Kidney (tissue), 22 donors: Measurements from ENCODE around the gene CHID1. TPM values are rescaled to one million over a fixed set of nuclear protein-coding genes. Genes with fewer than 3 reads are reported as not detected.

ENCODE experiments used
- DNase-seq, 5 donors: peaks; one replicate each; pipeline ENCODE4 v3.0.0-alpha.2; 2013 to 2020
- FAIRE-seq: peaks from 2 replicates; lab custom pipeline; 2012; peaks lifted over from hg19 to GRCh38; lab: Jason Lieb, UNC
- H3K27ac ChIP-seq, 2 donors: one replicate each; pipeline ENCODE4 v1.7.0; 2013; ENCODE audit warnings: low read depth in 2 of 2, low read length in 2 of 2, inconsistent platforms in 1 of 2
- H3K27me3 ChIP-seq: one replicate; pipeline ENCODE4 v1.7.1; 2013; ENCODE audit warnings: low read length, inconsistent platforms; ENCODE audit not compliant: control insufficient read depth, insufficient read depth
- H3K36me3 ChIP-seq, 3 donors: one replicate each; pipeline versions ENCODE4 v1.7.0 to v1.7.1; 2013; ENCODE audit warnings: low read length in 3 of 3, control low read depth in 1 of 3, inconsistent platforms in 1 of 3; ENCODE audit not compliant: insufficient read depth in 3 of 3, control insufficient read depth in 2 of 3
- H3K4me1 ChIP-seq, 3 donors: one replicate each; pipeline versions ENCODE4 v1.7.0 to v1.7.1; 2013; ENCODE audit warnings: low read length in 3 of 3, inconsistent platforms in 1 of 3, low read depth in 1 of 3; ENCODE audit not compliant: control insufficient read depth in 2 of 3, insufficient read depth in 2 of 3
- H3K4me3 ChIP-seq, 3 donors: one replicate each; pipeline versions ENCODE4 v1.7.0 to v1.8.1; 2013; ENCODE audit warnings: low read length in 3 of 3, control low read depth in 1 of 3, inconsistent platforms in 1 of 3
- H3K9ac ChIP-seq, 3 donors: one replicate each; pipeline versions ENCODE4 v1.7.0 to v1.7.1; 2013; ENCODE audit warnings: low read length in 3 of 3, control low read depth in 1 of 3, inconsistent platforms in 1 of 3
- H3K9me3 ChIP-seq, 3 donors: one replicate each; pipeline versions ENCODE4 v1.7.0 to v1.7.1; 2013; ENCODE audit warnings: low read length in 3 of 3, control low read depth in 1 of 3, inconsistent platforms in 1 of 3; ENCODE audit not compliant: control insufficient read depth in 2 of 3, insufficient read depth in 1 of 3
- intact Hi-C: fragments of 100-400 bp; cut with DNase I; formaldehyde crosslinking; loops from one replicate; pipeline ENCODE4 v1.11.1; 2022
- long read RNA-seq, 10 donors: library from polyadenylated mRNA in 1 of 10; unstranded in 1 of 10; transcript quantifications; one replicate each; pipeline ENCODE4 v2.0.0 and lab custom pipeline, GENCODE V29; 2021 to 2026
- polyA plus RNA-seq: library from polyadenylated mRNA; stranded (reverse); fragments of 350-450 nt; fragmentation: Illumina TruSeq; extraction: RNeasy Lipid Tissue Mini Kit (QIAGEN cat#74804); gene quantifications from one replicate; pipeline ENCODE4 v1.2.3, GENCODE V29; 2014; ENCODE audit warnings: low read depth, low replicate concordance; ENCODE audit not compliant: insufficient read depth
- total RNA-seq: library from RNA; stranded (reverse); fragmentation: NEBNext Ultra II Directional; extraction: Animal tissue kit (Norgen Biotek cat#: 25700); gene quantifications from one replicate; pipeline ENCODE4 v1.2.1, GENCODE V29; 2021
- TF ChIP-seq, protein P1 (sequence below): IDR thresholded peaks from 3 replicates; pipeline ENCODE4 v1.5.1; 2012; ENCODE audit warnings: mild to moderate bottlenecking, moderate library complexity, borderline replicate concordance; ENCODE audit not compliant: insufficient read depth; ENCODE audit errors: extremely low read depth
- donor health status: control.
- donor health status: control.
- donor health status: control.
- donor health status: control.
- donor health status: control.
- donor health status: DM: yes; HTN: yes; CAD: no.
- donor health status: Normal renal cell carcinoma (clear cell type).

CHID1 gene
- total RNA-seq (82.2 TPM), polyA plus RNA-seq (128 TPM)
- long read RNA-seq, donor 1, transcript CHID1-201 (13 exons, 3,374 nt), result major isoform, 7 of 18 reads
- long read RNA-seq, donor 1, partial matches to known transcripts, result 7 of 18 reads
- long read RNA-seq, donor 1, other reads (novel, unspliced or antisense), result 0 of 18 reads
- long read RNA-seq, donor 2, transcript CHID1-201 (13 exons, 3,374 nt), result major isoform, 15 of 30 reads
- long read RNA-seq, donor 2, partial matches to known transcripts, result 7 of 30 reads
- long read RNA-seq, donor 2, other reads (novel, unspliced or antisense), result 0 of 30 reads
- long read RNA-seq, donor 3, transcript CHID1-201 (13 exons, 3,374 nt), result major isoform, 15 of 46 reads
- long read RNA-seq, donor 3, partial matches to known transcripts, result 25 of 46 reads
- long read RNA-seq, donor 3, other reads (novel, unspliced or antisense), result 0 of 46 reads
- long read RNA-seq, donor 4, transcript CHID1-201 (13 exons, 3,374 nt), result major isoform, 29 of 59 reads
- long read RNA-seq, donor 4, partial matches to known transcripts, result 24 of 59 reads
- long read RNA-seq, donor 4, other reads (novel, unspliced or antisense), result 0 of 59 reads
- long read RNA-seq, donor 5, partial matches to known transcripts, result 0 of 2 reads
- long read RNA-seq, donor 5, other reads (novel, unspliced or antisense), result 0 of 2 reads
- long read RNA-seq, donor 6, transcript CHID1-202 (12 exons, 1,289 nt), result minor isoform, 5 of 43 reads
- long read RNA-seq, donor 6, transcript CHID1-201 (13 exons, 3,374 nt), result major isoform, 13 of 43 reads
- long read RNA-seq, donor 6, partial matches to known transcripts, result 21 of 43 reads
- long read RNA-seq, donor 6, other reads (novel, unspliced or antisense), result 0 of 43 reads
- long read RNA-seq, donor 7, transcript CHID1-201 (13 exons, 3,374 nt), result major isoform, 39 of 87 reads
- long read RNA-seq, donor 7, transcript CHID1-203 (14 exons, 1,477 nt), result minor isoform, 12 of 87 reads
- long read RNA-seq, donor 7, partial matches to known transcripts, result 17 of 87 reads
- long read RNA-seq, donor 7, other reads (novel, unspliced or antisense), result 16 of 87 reads
- long read RNA-seq, donor 8, transcript CHID1-201 (13 exons, 3,374 nt), result major isoform, 20 of 45 reads
- long read RNA-seq, donor 8, transcript CHID1-206 (3 exons, 553 nt), result minor isoform, 7 of 45 reads
- long read RNA-seq, donor 8, partial matches to known transcripts, result 12 of 45 reads
- long read RNA-seq, donor 8, other reads (novel, unspliced or antisense), result 0 of 45 reads
- long read RNA-seq, donor 9, transcript CHID1-201 (13 exons, 3,374 nt), result major isoform, 12 of 17 reads
- long read RNA-seq, donor 9, partial matches to known transcripts, result 0 of 17 reads
- long read RNA-seq, donor 9, other reads (novel, unspliced or antisense), result 0 of 17 reads
- long read RNA-seq, donor 10, transcript CHID1-203 (14 exons, 1,477 nt), result minor isoform, 5 of 56 reads
- long read RNA-seq, donor 10, transcript CHID1-201 (13 exons, 3,374 nt), result major isoform, 19 of 56 reads
- long read RNA-seq, donor 10, partial matches to known transcripts, result 29 of 56 reads
- long read RNA-seq, donor 10, other reads (novel, unspliced or antisense), result 0 of 56 reads

DNA sequence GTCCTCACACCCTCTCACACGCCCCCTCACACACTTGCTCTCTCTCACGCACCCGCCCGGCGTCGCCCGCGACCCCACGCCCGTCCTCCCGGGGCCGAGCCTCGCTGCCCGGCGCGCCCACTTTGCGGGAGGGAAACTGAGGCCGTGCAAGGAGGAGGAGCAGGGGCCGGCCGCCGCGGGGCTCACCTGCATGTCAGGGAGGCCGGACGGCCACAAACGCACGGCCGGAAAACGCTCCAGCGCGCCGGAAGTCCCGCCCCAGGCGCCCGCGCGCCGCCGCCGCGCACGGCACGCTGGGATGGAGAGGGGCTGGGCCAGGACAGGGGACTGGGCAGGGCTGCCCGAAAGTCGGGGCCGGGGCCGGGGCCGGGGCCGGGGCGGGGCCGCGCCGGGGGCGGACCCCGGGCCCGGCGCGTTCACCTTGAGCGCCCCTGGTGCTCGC is at the start of gene CHID1:
Gene CHID1, minus strand, starts transcription at position 222 of the 442 bp plus-strand sequence. CDS start 5,994 bp downstream, outside the sequence.
- no peaks in the 10 kb centered on the region for H3K36me3 ChIP-seq
- FAIRE-seq (no peak), DNase-seq (peak; percentile 93 to 96 (median 95))
- TF ChIP-seq, protein P1, sequence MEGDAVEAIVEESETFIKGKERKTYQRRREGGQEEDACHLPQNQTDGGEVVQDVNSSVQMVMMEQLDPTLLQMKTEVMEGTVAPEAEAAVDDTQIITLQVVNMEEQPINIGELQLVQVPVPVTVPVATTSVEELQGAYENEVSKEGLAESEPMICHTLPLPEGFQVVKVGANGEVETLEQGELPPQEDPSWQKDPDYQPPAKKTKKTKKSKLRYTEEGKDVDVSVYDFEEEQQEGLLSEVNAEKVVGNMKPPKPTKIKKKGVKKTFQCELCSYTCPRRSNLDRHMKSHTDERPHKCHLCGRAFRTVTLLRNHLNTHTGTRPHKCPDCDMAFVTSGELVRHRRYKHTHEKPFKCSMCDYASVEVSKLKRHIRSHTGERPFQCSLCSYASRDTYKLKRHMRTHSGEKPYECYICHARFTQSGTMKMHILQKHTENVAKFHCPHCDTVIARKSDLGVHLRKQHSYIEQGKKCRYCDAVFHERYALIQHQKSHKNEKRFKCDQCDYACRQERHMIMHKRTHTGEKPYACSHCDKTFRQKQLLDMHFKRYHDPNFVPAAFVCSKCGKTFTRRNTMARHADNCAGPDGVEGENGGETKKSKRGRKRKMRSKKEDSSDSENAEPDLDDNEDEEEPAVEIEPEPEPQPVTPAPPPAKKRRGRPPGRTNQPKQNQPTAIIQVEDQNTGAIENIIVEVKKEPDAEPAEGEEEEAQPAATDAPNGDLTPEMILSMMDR, result no peak
- peak within 1 kb of the TSS; percentile 48 to 80 (median 51) for H3K9ac ChIP-seq
- H3K27ac ChIP-seq, result peak within 1 kb of the TSS; percentile 69 to 76
- no peaks in the 10 kb centered on the region for H3K27me3 ChIP-seq
- peak within 1 kb of the TSS; percentile 64 to 69 (median 68) for H3K4me3 ChIP-seq
- H3K9me3 ChIP-seq, result no peaks in the 10 kb centered on the region
- H3K4me1 ChIP-seq, result peaks cover 0 to 8% (median 0%) of the 10 kb centered on the region in 3 donors
- intact Hi-C loops, result no loop called here

DNA sequence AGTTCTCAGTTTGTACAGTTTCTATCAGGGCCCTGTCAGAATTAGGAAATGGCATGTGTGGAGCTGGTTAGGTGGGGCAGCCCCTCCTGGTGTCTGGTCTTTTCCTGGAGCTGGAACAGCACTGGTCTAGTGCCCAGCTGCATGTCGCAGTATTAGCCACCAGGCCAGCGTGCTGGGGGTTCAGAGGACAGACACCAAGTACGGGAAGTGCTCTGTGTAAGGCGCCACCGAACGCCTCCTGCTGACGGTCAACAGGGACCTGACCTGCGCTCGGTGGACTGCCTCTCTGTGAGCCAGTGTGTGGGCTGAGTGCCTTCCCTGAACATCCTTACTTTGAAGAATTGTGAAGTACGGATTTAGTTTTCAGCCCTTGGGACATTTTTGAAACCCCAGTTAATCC is 49.0 kb upstream of the CHID1 start:
- Histone ChIP-seq H3K27ac (peak overlapping the region; percentile 56 to 65), H3K9me3 (no peaks in the 10 kb centered on the region), H3K4me3 (no peak overlapping the region), H3K36me3 (peaks cover 2 to 15% (median 14%) of the 10 kb centered on the region in 3 donors), H3K27me3 (no peaks in the 10 kb centered on the region), H3K4me1 (peaks cover 8 to 34% (median 28%) of the 10 kb centered on the region in 3 donors), H3K9ac (peak overlapping the region in 1 of 3 donors; percentile 31)
- intact Hi-C loops, result no loop called here
- FAIRE-seq (no peak), DNase-seq (no peak)
- TF ChIP-seq, protein P1, result peak; percentile 25

DNA sequence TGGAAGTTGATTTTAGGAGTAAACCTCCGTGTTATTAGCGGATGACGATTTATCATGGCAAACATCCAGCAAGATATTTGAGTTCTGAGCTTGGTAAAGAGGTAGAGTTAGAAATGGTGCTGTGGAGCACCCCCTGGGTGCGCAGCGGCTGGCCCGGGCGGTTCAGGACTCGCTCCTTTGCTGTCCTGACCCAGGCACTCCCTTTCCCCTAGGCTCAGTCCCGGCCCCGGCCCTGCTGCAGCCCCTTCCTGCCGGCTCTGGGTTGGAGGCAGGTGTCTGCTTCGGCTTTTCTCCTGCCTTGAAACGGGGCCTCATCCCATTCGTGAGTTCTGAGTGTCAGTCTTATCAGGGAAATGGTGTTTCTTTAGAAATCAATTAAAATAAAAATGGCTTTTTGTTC is 48.4 kb upstream of the CHID1 start:
- Histone ChIP-seq H3K9ac (peak overlapping the region in 1 of 3 donors; percentile 31), H3K27ac (peak overlapping the region; percentile 50 to 65), H3K4me3 (no peak overlapping the region), H3K4me1 (peaks cover 10 to 40% (median 34%) of the 10 kb centered on the region in 3 donors), H3K36me3 (peaks cover 2 to 14% (median 13%) of the 10 kb centered on the region in 3 donors), H3K27me3 (no peaks in the 10 kb centered on the region), H3K9me3 (no peaks in the 10 kb centered on the region)
- no peak for FAIRE-seq
- intact Hi-C loops, result no loop called here
- DNase-seq, result no peak
- TF ChIP-seq, protein P1, result no peak
